H1 (cell line): ENCODE measurements around the gene GABRR3. TPM values are rescaled to one million over a fixed set of nuclear protein-coding genes. Genes with fewer than 3 reads are reported as not detected.

Experiments
- EGR1 ChIP-seq: IDR thresholded peaks from 2 replicates; pipeline ENCODE4 v1.6.1; 2011; ENCODE audit warnings: low read depth, low read length, borderline replicate concordance
- SIN3A ChIP-seq, 2 experiments: IDR thresholded peaks in 1 of 2; conservative IDR thresholded peaks in 1 of 2; 2 replicates each; pipeline ENCODE4 v1.6.1; 2011 to 2012; ENCODE audit warnings: low read length in 2 of 2, improper control_type of control experiment in 1 of 2, low read depth in 1 of 2, mild to moderate bottlenecking in 1 of 2
- TAF7 ChIP-seq: optimal IDR thresholded peaks from 2 replicates; pipeline ENCODE3; 2011; ENCODE audit warnings: low read depth, mild to moderate bottlenecking, inconsistent platforms, low read length, moderate library complexity, borderline replicate concordance
- polyA plus RNA-seq, 7 experiments: library from polyadenylated mRNA; depleted of rRNA in 3 of 7; stranded (reverse) in 5 of 7; unstranded in 2 of 7; fragments of >200 nt in 5 of 7; fragments of 200-250 nt in 2 of 7; gene quantifications; 1 replicate in 5 of 7; 2 replicates in 1 of 7; 4 replicates in 1 of 7; pipeline versions ENCODE4 v1.2.1 to v1.2.3, GENCODE V29; 2011 to 2013; ENCODE audit warnings: missing spikeins in 2 of 7, mixed read lengths in 2 of 7
- total RNA-seq: library from RNA; stranded (reverse); fragmentation: NEBNext Ultra II Directional; extraction: Animal tissue kit (Norgen Biotek cat#: 25700); gene quantifications from 2 replicates; pipeline ENCODE4 v1.2.1, GENCODE V29; 2021

GABRR3 gene
- total and polyA plus RNA-seq, 2 of the 8 experiments (the other 6 are each of a cell fraction or from before 2014, with no cell fraction given), result not detected

DNA sequence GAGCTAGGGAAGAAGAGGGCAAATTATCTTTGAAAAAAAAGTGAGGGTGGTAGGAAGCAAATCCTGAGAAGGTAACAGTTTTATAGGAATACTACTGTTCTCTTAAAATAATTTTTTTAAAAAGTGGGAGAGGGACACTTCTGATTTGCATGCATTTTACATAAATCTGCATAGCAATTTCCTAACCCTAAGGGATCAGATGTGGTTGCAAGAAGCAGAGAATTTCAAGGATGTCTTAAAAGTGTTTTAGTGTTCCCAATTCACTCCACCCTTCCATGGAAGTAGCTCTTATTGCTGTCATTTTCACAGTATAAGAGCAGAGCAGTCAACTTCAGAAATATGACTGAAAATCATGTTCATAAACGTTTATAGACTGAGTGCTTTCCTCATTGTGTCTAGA lies 35.1 kb downstream of the GABRR3 start (continued):
- no peak for TF ChIP-seq EGR1
- no peak for TF ChIP-seq TAF7
- TF ChIP-seq SIN3A (conservative IDR thresholded peaks at IDR 0.05 in 1 of 2, IDR thresholded peaks at IDR 0.05 in 1 of 2; ENCODE audit: low read depth in 1 of 2, low read length in 2 of 2), result no peak
